ENCODE measurements around the gene AGRN.

The AGRN gene

DNA sequence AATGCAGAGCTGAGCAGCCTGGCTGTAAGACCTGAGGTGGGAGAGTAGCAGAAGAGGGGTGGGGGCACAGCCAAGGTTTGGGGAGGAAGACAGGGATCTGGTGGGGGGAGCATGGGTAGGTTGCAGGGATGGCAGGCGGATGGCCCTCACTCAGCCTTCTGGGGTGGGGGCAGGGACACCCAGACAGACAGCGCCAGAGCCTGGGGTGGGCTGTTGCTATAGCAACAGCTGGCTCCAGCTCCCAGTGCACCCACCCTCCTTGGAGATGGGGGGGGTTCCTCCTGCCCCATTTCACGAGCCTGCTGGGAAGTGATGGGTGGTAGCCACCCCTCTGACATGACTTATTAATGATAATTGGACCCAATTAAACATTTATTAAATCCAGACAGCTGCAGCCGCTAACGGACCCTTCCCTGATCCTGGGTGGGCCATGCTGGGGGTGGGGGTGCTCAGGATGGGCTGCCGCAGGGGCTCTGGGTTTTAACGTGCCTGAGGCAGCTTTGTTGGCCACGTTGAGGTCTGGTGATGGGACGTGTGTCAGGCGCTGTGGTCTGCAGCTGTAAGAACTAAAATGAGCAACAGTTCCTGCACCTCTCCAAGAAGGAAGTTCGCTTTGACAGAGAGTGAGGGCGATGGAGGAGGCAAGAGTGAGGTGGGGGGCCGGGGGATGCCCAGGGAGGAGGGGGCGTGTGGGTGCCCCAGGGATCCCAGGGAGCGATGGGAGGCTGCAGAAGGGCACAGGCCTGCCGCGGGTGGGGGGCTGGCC lies 19.4 kb downstream of the AGRN start:
- DNase-seq: no peak

DNA sequence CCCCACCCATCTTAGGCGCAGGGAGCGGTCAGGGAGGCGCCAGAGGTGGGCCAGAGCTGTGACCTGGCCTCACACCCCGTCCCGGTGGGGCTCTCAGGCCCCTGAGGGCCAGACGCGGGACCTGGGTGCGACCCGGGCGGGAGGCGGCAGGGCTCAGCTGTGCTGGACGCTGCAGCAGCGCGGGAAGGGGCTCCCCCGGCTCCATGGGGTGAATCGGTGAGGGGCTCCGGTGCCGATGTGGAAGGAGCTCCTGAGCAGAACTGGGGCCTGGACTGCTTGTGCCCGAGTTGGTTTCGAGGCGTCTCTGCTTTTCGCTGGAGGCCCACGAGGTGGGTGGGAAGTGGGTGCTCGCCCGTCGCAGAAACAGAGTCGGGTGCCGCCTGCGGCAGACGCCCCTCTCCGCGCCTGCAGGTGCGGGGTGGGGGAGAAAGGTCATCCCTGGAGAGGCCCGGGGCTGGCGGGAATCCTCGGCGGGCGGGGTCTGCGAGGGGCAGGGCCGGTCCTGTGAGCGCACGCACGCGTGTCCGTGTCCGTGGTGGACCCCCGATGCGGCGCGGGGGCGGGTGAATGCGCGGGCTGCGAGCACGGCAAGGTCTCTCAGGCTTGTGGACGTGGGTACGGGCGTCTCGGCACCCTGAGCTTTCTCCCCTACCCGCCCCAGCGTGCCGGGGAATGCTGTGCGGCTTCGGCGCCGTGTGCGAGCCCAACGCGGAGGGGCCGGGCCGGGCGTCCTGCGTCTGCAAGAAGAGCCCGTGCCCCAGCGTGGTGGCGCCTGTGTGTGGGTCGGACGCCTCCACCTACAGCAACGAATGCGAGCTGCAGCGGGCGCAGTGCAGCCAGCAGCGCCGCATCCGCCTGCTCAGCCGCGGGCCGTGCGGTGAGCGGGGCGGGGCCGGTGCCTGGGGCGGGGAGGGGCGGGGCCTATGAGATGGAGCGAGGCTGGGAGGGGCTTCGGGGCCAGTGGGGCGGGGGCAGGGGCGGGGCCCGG lies 20.4 kb downstream of the AGRN start:
- no peak for DNase-seq

- no peak for DNase-seq
These were observed 21.2 kb downstream of the AGRN start for GRCh38 chr1:1041092-1041523.

- DNase-seq: no peak
These were observed 22.0 kb downstream of the AGRN start for GRCh38 chr1:1041873-1042272.

DNA sequence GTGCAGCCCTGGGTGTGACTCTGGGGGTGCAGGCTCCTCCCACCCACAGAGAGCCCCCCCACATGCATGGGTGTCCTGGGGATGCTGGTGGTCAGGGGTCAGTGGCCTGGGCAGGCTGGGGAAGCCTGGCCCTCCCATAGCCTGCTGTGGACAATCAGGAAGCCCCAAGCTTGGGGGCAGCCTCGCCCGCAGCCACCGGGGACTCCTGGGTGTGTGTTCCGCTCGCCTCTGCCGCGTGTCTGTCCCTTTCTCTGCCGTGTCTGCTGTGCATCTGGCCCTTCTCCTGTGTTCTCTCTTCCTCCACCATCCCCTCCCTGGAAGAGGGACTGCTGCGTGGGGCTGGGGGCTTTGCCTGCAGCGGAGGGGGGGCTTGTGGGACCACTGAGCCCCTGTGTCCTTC lies 22.9 kb downstream of the AGRN start:
- no peak for DNase-seq

DNA sequence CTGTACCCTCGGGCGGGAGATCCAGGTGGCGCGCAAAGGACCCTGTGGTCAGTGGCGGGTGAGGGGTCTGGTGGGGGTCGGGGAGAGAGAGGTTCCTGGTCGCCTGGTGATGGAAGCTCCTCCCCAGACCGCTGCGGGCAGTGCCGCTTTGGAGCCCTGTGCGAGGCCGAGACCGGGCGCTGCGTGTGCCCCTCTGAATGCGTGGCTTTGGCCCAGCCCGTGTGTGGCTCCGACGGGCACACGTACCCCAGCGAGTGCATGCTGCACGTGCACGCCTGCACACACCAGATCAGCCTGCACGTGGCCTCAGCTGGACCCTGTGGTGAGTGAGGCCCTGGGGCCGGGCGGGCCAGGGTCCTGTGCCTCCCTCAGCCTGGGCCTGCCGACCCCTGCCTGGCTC lies 23.5 kb downstream of the AGRN start:
- no peak for DNase-seq

DNA sequence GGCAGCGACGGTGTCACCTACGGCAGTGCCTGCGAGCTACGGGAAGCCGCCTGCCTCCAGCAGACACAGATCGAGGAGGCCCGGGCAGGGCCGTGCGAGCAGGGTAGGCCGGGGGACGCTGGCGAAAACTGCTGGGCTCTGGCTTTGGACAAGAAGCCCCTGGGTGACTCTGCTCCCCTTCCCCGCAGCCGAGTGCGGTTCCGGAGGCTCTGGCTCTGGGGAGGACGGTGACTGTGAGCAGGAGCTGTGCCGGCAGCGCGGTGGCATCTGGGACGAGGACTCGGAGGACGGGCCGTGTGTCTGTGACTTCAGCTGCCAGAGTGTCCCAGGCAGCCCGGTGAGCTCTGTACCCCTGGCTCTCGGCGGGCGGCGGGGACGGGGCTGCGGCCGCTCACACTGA lies 24.0 kb downstream of the AGRN start:
- DNase-seq: no peak

GRCh38 chr1:1044455-1045078 lies 24.6 kb downstream of the AGRN start:
- DNase-seq: no peak

GRCh38 chr1:1045129-1045528 lies 25.2 kb downstream of the AGRN start:
- no peak for DNase-seq

- DNase-seq: no peak
These were observed 26.3 kb downstream of the AGRN start for GRCh38 chr1:1046243-1046642.

- no peak for DNase-seq
These were observed 26.8 kb downstream of the AGRN start for GRCh38 chr1:1046767-1047166.

- DNase-seq: no peak
These were observed 27.5 kb downstream of the AGRN start for GRCh38 chr1:1047407-1047806.

GRCh38 chr1:1047963-1048362 lies 28.0 kb downstream of the AGRN start:
- DNase-seq: no peak

GRCh38 chr1:1048765-1049164 lies 28.8 kb downstream of the AGRN start:
- no peak for DNase-seq

DNA sequence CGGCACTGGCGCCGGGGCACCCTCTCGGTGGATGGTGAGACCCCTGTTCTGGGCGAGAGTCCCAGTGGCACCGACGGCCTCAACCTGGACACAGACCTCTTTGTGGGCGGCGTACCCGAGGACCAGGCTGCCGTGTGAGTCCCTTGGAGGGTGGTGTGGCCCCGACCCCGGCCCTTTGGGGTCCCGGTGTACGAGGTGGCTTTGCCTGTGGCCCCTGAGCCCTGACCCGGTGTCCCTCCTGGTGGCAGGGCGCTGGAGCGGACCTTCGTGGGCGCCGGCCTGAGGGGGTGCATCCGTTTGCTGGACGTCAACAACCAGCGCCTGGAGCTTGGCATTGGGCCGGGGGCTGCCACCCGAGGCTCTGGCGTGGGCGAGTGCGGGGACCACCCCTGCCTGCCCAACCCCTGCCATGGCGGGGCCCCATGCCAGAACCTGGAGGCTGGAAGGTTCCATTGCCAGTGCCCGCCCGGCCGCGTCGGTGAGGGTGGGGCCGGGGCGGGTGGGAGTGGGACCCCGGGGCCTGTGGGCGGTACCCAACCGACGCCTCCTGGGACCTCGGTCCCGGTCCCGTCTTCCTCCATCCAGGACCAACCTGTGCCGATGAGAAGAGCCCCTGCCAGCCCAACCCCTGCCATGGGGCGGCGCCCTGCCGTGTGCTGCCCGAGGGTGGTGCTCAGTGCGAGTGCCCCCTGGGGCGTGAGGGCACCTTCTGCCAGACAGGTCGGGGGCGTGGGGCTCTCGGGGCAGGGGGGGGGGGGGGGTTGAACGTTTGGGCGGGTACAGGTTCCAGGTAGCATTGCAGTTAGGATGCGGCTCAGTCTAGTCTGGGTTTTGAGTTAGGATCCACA lies 29.6 kb downstream of the AGRN start:
- DNase-seq: no peak

GRCh38 chr1:1050577-1051052 lies 30.7 kb downstream of the AGRN start:
- no peak for DNase-seq

GRCh38 chr1:1051127-1051810 lies 31.3 kb downstream of the AGRN start:
- DNase-seq: no peak

DNA sequence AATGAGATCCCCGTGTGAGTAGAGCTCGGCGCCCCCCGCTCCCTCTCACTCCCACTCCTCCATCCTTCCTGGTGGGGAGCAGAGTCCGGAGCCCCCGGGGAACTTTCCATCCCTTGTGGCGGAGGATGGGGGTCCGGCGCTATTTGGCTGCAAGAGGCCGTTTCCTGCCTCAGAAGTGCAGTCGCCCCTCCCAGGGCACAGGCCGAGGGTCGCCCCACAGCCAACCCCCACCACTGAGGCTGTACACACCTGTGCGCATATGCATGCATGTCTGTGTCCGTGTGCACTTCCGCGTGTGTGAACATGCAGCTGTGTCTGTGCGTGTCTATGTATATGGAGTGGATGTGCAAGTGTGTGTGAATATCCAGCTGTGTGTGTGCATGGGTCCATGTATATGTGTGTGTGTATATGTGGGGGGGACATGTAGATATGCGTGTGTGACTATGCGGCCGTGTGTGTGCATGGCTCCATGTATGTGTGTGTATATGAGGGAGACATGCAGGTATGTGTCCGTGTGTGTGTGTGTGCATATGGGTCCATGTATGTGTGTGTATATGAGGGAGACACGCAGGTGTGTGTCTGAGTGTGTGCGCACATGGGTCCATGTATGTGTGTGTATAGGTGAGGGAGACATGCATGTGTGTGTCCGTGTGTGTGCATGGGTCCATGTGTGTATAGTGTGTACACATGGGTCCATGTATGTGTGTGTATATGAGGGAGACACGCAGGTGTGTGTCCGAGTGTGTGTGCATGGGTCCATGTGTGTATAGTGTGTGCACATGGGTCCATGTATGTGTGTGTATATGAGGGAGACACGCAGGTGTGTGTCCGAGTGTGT lies 32.3 kb downstream of the AGRN start:
- no peak for DNase-seq

DNA sequence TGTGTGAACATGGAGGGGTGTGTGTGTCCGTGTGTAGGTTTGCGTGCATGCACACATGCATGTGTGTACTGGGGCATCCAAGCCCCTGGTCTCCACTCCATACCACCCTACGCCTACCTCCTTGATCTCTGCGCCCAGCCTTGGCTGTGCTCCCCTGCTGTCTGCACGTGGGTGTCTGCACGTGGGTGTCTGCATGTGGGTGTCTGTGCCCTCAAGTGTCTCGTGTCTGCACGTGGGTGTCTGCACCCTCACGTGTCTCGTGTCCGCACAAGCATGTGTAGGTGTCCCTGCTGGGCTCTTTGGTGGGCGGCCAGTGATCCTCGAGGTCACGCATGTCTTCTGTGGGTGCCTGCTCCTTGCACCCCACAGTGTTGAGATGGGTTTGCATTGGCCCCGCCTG lies 33.1 kb downstream of the AGRN start:
- no peak for DNase-seq

DNA sequence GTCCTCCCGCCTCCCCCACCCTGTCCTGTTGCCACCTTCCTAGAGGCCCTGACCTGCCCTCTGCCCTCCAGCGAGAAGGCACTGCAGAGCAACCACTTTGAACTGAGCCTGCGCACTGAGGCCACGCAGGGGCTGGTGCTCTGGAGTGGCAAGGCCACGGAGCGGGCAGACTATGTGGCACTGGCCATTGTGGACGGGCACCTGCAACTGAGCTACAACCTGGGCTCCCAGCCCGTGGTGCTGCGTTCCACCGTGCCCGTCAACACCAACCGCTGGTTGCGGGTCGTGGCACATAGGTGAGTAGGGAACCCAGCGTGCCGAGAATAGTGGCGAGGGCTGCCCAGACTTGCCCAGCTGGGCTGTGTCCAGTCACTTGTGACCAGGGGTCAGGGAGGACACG lies 33.8 kb downstream of the AGRN start:
- no peak for DNase-seq

Data from SIG-M5 (cell line).